HL-60/S4 treated with phorbol 12-myristate 13-acetate at 8.2 ng/mL for 4 days and 3 days (cell line): ENCODE data around the gene ARL6IP4.
"Not testable (repeated sequence)": the region's sequence is repeated elsewhere in the genome, so short reads cannot be mapped to it uniquely, and the experiment has no call there.

Experiments
- in situ Hi-C: fragments of 300-500 bp; cut with MboI; formaldehyde crosslinking; loops from 2 replicates; pipeline ENCODE4 v1.15.0; 2022; ENCODE audit warnings: low sequenced_read_pairs

Gene ARL6IP4

GRCh38 chr12:123005081-123005626 is 24.7 kb downstream of the ARL6IP4 start:
- in situ Hi-C loops: no loop called here

GRCh38 chr12:123006977-123007376 is 26.5 kb downstream of the ARL6IP4 start:
- in situ Hi-C loops: no loop called here

- in situ Hi-C loops: no loop called here
Observed at GRCh38 chr12:123010110-123010509, 29.6 kb downstream of the ARL6IP4 start.

- in situ Hi-C loops: no loop called here
Observed at GRCh38 chr12:123010681-123011080, 30.2 kb downstream of the ARL6IP4 start.

GRCh38 chr12:123011701-123012100 is 31.2 kb downstream of the ARL6IP4 start:
- in situ Hi-C loops: no loop called here

- in situ Hi-C loops: no loop called here
Observed at GRCh38 chr12:123013185-123014095, 33.0 kb downstream of the ARL6IP4 start.

GRCh38 chr12:123014473-123014872 is 34.0 kb downstream of the ARL6IP4 start:
- in situ Hi-C loops: not testable (repeated sequence)

GRCh38 chr12:123017753-123018152 is 37.3 kb downstream of the ARL6IP4 start:
- in situ Hi-C loops: no loop called here

GRCh38 chr12:123019841-123020138 is 39.3 kb downstream of the ARL6IP4 start:
- in situ Hi-C loops: no loop called here

- in situ Hi-C loops: no loop called here
Observed at GRCh38 chr12:123021688-123022604, 41.5 kb downstream of the ARL6IP4 start.

- in situ Hi-C loops: no loop called here
Observed at GRCh38 chr12:123022846-123023245, 42.4 kb downstream of the ARL6IP4 start.

- in situ Hi-C loops: no loop called here
Observed at GRCh38 chr12:123024819-123025391, 44.4 kb downstream of the ARL6IP4 start.

- in situ Hi-C loops: no loop called here
Observed at GRCh38 chr12:123026094-123026853, 45.8 kb downstream of the ARL6IP4 start.

- in situ Hi-C loops: no loop called here
Observed at GRCh38 chr12:123027726-123028445, 47.4 kb downstream of the ARL6IP4 start.

GRCh38 chr12:123028475-123028874 is 48.0 kb downstream of the ARL6IP4 start:
- in situ Hi-C loops: no loop called here

- in situ Hi-C loops: no loop called here
Observed at GRCh38 chr12:123029550-123029949, 49.1 kb downstream of the ARL6IP4 start.

GRCh38 chr12:123030686-123031085 is 50.2 kb downstream of the ARL6IP4 start:
- in situ Hi-C loops: no loop called here

- in situ Hi-C loops: no loop called here
Observed at GRCh38 chr12:123031171-123031845, 50.8 kb downstream of the ARL6IP4 start.
